SJSA1 (cell line): ENCODE data around the gene FLT4. TPM values are rescaled to one million over a fixed set of nuclear protein-coding genes. Genes with fewer than 3 reads are reported as not detected.
A peak's percentile ranks its signal among the peaks of the same experiment; 100 is the strongest.
"Not testable (repeated sequence)": the region's sequence is repeated elsewhere in the genome, so short reads cannot be mapped to it uniquely, and the experiment has no call there.

Source experiments
- DNase-seq, 2 experiments: peaks; one replicate each; pipeline ENCODE4 v3.0.0-alpha.2; 2015 to 2020; ENCODE audit warnings: low spot score in 2 of 2, low read depth in 1 of 2
- H3K27ac ChIP-seq: fragments of 250-450 bp; sonication (Bioruptor Pico); 2 replicates; pipeline ENCODE4 v1.5.1; 2020; ENCODE audit warnings: mild to moderate bottlenecking, moderate library complexity
- H3K27me3 ChIP-seq: fragments of 250-450 bp; sonication (Bioruptor Pico); replicated peaks from 2 replicates; pipeline ENCODE4 v1.5.1; 2020; ENCODE audit warnings: mild to moderate bottlenecking, moderate library complexity
- H3K36me3 ChIP-seq: fragments of 250-450 bp; sonication (Bioruptor Pico); 2 replicates; pipeline ENCODE4 v1.5.1; 2020; ENCODE audit warnings: mild to moderate bottlenecking
- H3K4me1 ChIP-seq: fragments of 250-450 bp; sonication (Bioruptor Pico); replicated peaks from 2 replicates; pipeline ENCODE4 v1.6.1; 2021; ENCODE audit warnings: mild to moderate bottlenecking
- H3K4me3 ChIP-seq: fragments of 250-450 bp; sonication (Bioruptor Pico); 2 replicates; pipeline ENCODE4 v1.5.1; 2020; ENCODE audit warnings: mild to moderate bottlenecking
- H3K9me3 ChIP-seq: fragments of 250-450 bp; sonication (Bioruptor Pico); replicated peaks from 2 replicates; pipeline ENCODE4 v1.5.1; 2020; ENCODE audit warnings: mild to moderate bottlenecking
- total RNA-seq: library from RNA; depleted of rRNA; stranded (reverse); fragments of >200 nt; shearing (Covaris generic); gene quantifications from 2 replicates; pipeline ENCODE4 v1.2.3, GENCODE V29; 2014

Gene FLT4
- total RNA-seq, 1 experiment from 2014 or later = not detected

DNA sequence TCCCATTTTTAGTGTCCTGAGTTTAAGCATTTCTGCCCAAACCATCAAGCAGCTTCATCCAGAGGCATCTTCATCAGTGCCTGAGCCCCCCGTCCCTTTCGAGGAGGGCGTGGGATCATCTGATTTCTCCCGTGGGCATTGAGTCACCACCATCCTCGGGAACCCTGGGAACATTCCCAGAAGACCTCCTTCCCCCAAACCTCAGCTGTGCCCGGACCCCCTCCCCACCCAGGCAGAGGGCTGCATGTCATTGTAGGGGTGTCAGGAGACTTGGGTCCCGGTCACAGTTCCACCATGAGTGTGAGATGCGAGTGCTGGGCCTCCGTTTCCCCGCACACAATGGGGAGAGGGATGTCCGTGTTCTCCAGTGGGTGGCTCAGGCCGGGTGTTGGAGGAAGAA is 32.6 kb upstream of the FLT4 start:
- not testable (repeated sequence) for H3K4me1 ChIP-seq, H3K27ac ChIP-seq, H3K36me3 ChIP-seq, H3K4me3 ChIP-seq, DNase-seq, H3K9me3 ChIP-seq
- peaks cover 20% of the 10 kb centered on the region for H3K27me3 ChIP-seq

DNA sequence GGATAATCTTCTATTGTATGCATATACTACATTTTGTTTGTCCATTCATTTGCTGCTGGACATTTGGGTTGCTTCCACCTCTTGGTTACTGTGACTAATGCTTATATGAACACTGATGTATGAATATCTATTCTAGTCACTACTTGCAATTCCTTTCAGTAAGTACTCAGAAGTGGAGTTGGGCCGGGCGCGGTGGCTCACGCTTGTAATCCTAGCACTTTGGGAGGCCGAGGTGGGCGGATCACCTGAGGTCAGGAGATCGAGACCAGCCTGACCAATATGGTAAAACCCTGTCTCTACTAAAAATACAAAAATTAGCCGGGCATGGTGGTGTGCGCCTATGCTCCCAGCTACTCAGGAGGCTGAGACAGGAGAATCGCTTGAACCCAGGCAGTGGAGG is 28.9 kb upstream of the FLT4 start:
- peaks cover 26% of the 10 kb centered on the region for H3K27me3 ChIP-seq
- not testable (repeated sequence) for H3K4me3 ChIP-seq, H3K27ac ChIP-seq, H3K4me1 ChIP-seq, H3K9me3 ChIP-seq, H3K36me3 ChIP-seq
- DNase-seq = peak in 1 of 2 experiments; percentile 24

DNA sequence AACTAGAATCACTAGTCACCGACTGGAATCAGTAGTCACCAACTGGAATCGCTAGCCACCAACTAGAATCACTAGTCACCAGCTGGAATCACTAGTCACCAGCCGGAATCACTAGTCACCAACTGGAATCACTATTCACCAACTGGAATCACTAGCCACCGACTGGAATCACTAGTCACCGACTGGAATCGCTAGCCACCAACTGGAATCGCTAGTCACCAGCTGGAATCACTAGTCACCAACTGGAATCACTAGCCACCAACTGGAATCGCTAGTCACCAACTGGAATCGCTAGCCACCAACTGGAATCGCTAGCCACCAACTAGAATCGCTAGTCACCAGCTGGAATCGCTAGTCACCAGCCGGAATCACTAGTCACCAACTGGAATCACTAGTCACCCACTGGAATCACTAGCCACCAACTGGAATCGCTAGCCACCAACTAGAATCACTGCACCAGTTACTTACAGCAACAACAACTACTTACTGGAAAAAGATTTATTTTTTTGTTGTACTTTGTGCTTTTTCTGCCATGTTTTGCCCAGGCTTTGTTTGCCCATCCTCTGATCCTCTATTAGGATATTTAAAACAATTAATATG is 25.7 kb upstream of the FLT4 start:
- H3K9me3 ChIP-seq = no peaks in the 10 kb centered on the region
- H3K4me3 ChIP-seq = no peak overlapping the region
- no peaks in the 10 kb centered on the region for H3K36me3 ChIP-seq
- H3K4me1 ChIP-seq = no peaks in the 10 kb centered on the region
- peak in 1 of 2 experiments; percentile 8 for DNase-seq
- peaks cover 31% of the 10 kb centered on the region for H3K27me3 ChIP-seq
- no peak overlapping the region for H3K27ac ChIP-seq

DNA sequence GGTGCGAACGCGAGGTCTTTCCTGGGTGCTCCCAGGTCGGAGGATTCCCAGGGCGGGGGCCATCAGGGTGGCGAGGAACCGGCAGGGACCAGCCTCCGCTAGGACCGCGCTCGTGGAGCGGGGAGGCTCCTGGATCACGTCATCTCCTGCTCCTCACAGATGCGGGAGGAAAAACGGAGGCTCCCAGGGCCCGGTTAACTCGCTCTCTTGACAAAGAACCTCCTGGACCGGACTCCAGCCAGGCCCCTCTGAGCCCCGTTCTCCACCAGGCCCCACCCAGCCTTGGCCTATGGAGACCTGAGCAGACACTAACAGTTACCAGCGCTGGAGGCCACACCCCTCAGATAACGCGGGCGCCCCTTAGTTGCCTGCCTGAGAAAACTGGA is 24.7 kb upstream of the FLT4 start:
- not testable (repeated sequence) for H3K36me3 ChIP-seq, H3K9me3 ChIP-seq, H3K4me3 ChIP-seq, H3K4me1 ChIP-seq, H3K27ac ChIP-seq
- peak in 1 of 2 experiments; percentile 46 for DNase-seq
- H3K27me3 ChIP-seq = peaks cover 35% of the 10 kb centered on the region

DNA sequence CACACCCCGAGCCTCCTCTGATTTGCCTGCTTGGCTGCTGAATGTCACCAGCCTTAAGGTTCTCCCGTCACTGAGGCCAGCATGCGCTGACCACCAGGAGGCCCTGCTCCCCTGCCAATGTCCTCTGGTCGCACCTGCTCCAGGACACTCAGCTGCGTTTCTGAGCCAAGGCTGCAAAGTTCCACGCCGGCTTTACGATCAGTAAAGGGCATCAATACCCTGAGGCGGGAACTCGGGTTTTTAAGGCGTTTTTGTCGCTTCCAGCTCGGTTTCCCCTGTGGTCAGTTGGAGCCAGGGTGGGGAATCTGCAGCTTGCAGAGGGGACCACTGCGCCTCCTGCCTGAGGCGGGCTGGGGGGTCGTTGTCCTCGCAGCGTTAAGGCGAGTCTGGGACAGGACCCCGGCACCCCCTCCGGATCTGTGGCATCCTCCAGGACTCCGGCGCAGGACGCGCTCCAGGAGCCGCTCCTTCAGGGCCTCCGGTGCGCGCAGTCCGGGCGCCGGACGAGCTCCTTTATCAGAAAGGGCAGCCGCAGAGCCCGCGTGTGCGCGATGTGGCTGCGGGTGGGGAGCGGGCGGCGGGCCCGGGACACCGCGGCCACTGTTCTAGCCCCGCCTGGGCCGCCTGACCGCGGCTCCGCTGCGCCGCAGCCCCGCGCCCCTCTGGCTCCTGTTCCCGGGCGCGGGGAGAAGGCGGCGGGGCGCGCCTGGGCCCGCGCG is 24.1 kb upstream of the FLT4 start:
- DNase-seq = peak in 1 of 2 experiments; percentile 44
- no peaks in the 10 kb centered on the region for H3K4me1 ChIP-seq
- H3K4me3 ChIP-seq = no peak overlapping the region
- peaks cover 35% of the 10 kb centered on the region for H3K27me3 ChIP-seq
- no peaks in the 10 kb centered on the region for H3K36me3 ChIP-seq
- no peaks in the 10 kb centered on the region for H3K9me3 ChIP-seq
- H3K27ac ChIP-seq = no peak overlapping the region

DNA sequence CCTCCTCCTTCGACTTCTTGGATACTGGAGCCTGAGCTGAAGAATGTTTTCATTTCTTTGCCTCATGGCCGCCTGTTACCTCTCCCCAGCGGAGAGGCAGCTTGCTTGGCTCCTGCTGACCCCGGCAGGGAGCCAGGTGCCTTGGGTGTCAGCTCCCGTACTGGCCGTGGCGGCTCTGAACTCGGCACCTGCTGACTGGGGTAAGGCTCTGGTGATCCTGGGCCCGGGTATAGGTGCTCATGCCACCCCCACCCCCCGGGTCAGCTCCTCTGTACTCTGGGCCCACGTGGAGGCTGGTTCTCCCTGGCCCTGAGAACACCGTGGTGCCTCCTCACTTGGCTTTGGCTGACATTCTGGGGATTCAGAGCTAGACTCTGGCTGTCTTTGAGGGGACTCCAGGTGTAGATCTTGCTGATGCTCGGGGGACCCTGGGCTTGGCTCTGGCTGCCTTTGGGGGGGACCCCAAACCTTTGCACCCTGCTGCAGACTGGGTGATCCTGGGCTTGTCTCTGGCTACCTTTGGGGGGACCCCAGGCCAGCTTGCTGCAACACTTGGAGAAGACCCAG is 22.6 kb upstream of the FLT4 start:
- not testable (repeated sequence) for H3K27ac ChIP-seq, H3K4me3 ChIP-seq, H3K4me1 ChIP-seq, H3K36me3 ChIP-seq, H3K9me3 ChIP-seq
- H3K27me3 ChIP-seq = peaks cover 35% of the 10 kb centered on the region
- peak in 1 of 2 experiments; percentile 39 for DNase-seq

DNA sequence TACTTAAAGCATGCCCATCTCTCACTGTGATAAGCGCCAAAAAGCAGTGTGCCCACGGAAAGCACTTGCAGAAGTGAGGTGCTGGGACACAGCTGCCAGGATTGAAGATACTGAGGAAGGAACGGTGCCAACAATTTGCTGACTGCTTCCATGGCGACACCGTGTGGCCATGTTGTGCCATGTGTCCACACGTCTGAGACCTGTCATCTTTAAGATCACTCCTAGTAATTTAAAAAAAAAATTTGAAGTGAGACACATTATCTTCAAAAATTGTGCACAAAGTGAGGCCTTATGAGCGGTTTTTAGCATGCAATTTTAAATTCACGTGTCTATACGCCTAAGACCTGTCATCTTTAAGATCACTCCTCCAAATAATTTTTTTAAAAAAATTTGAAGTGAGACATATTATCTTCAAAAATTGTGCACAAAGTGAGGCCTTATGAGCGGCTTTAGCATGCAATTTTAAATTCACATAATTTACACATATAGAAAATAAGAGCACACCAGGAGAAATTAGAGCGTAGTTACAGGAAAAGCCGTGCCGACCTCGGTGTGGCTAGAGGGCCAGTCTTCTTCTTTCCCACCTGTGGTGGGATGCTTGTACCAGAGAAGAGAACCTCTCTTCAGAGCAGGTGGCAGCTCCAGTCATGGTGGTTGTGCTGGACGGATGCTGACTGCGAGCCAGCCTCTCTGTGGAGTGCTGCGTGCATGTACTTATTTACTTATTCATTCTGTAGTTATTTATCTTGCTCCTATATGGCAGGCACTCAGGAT is 21.4 kb upstream of the FLT4 start:
- H3K4me1 ChIP-seq = no peaks in the 10 kb centered on the region
- H3K27ac ChIP-seq = no peak overlapping the region
- H3K36me3 ChIP-seq = no peaks in the 10 kb centered on the region
- peak; percentile 31 to 33 for DNase-seq
- 0 out of 2 replicates have a peak, but pooled peaks cover 2% of the 10 kb centered on the region for H3K9me3 ChIP-seq
- H3K27me3 ChIP-seq = peaks cover 35% of the 10 kb centered on the region
- H3K4me3 ChIP-seq = no peak overlapping the region

DNA sequence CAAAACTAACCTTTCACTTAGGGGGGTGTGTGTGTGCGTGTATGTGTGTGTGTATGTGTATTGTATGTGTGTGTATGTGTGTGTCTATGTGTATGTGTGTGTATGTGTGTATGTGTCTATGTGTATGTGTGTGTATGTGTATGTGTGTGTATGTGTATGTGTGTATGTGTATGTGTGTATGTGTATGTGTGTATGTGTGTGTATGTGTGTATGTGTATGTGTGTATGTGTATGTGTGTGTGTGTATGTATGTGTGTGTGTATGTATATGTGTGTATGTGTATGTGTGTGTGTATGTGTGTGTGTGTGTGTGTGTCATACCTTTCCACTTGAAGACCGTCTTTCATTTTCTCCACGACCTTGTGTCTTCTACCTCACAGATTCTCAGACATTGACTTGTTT is 20.8 kb upstream of the FLT4 start:
- Histone ChIP-seq H3K9me3 (0 out of 2 replicates have a peak, but pooled peaks cover 2% of the 10 kb centered on the region), H3K27ac (no peak overlapping the region), H3K4me1 (no peaks in the 10 kb centered on the region), H3K36me3 (no peaks in the 10 kb centered on the region), H3K27me3 (peaks cover 30% of the 10 kb centered on the region), H3K4me3 (no peak overlapping the region)
- DNase-seq = peak in 1 of 2 experiments; percentile 16

DNA sequence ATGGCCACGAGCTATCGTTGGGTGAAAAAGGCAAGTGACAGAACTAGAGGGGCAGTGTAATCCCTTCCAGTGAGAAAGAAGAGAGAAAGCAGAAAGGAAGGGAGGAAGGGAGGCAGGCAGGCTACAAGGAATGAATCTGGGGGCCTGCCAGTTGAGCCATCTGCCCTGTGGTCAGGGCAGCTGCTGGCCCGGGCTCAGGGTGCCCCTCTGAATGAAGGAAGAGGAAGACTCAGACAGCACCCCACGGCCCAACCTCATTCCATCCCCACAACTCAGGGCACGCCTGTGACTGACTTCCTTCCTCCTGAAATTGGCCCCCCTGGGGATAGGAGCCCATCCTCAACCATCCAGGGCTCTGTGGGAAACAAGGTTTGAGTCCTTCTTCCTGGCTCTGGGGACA is 20.3 kb upstream of the FLT4 start:
- Histone ChIP-seq H3K9me3 (0 out of 2 replicates have a peak, but pooled peaks cover 2% of the 10 kb centered on the region), H3K4me1 (no peaks in the 10 kb centered on the region), H3K4me3 (no peak overlapping the region), H3K36me3 (no peaks in the 10 kb centered on the region), H3K27me3 (peaks cover 30% of the 10 kb centered on the region), H3K27ac (no peak overlapping the region)
- no peak for DNase-seq

DNA sequence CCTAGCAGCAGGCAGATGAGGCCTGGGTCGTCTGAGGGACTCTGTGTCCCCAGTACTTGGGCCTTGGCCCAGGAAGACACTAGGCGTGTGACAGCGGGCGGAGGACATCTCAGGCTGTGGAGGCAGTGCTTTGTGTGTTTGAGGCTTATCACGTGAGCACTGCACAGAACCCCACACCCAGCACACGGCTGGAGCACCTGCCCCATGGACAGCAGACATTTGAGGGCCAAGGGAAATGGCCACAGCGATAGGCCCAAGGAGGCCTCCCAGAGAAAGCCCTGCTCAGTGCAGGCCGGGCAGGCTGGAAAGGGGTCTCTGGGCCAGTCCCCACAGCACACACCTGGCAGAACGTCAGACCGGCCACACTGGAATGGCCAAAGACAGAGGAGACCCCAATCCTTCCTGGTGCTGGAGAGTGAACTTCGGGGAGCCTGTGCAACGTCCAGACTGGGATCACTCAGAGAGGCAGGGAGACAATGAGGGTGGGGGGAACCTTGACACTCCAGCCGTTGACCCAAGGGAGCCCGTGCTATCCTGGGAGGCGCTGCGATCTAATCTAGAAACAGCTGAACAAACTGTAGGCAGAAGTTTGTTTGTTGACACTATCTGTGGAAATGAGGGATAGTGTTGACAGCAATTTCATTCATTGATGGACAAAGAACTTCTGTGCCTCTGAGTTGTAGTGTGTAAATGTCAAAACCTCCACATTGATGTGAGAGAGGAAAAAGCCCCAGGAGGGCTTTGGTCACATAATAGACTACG is 19.6 kb upstream of the FLT4 start:
- H3K27ac ChIP-seq = no peak overlapping the region
- peaks cover 27% of the 10 kb centered on the region for H3K27me3 ChIP-seq
- no peak overlapping the region for H3K4me3 ChIP-seq
- H3K4me1 ChIP-seq = no peaks in the 10 kb centered on the region
- no peaks in the 10 kb centered on the region for H3K36me3 ChIP-seq
- 0 out of 2 replicates have a peak, but pooled peaks cover 2% of the 10 kb centered on the region for H3K9me3 ChIP-seq
- no peak for DNase-seq

DNA sequence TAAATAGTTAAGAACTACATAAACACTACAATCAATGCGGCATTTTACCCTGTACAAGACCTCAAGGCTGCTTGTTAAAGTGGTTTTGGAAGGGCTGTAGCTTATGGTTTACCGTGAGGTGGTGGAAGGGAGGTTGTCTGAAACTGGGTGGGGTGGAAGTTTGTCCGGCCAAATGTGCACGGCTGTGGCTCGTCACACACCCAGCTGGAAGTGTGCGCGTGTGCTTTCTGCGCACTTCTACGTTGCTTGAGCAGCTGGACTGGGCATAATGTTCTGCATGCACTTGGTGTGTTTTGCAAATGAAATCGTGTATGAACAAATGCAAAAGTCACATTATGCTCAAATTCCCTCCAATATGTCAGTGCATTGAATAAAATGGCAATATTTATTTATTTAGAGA is 17.4 kb upstream of the FLT4 start:
- Histone ChIP-seq H3K36me3 (no peaks in the 10 kb centered on the region), H3K4me3 (no peak overlapping the region), H3K27me3 (peaks cover 10% of the 10 kb centered on the region; the same call in 1 of the 2 replicates), H3K27ac (no peak overlapping the region), H3K9me3 (0 out of 2 replicates have a peak, but pooled peaks cover 2% of the 10 kb centered on the region), H3K4me1 (no peaks in the 10 kb centered on the region)
- no peak for DNase-seq

DNA sequence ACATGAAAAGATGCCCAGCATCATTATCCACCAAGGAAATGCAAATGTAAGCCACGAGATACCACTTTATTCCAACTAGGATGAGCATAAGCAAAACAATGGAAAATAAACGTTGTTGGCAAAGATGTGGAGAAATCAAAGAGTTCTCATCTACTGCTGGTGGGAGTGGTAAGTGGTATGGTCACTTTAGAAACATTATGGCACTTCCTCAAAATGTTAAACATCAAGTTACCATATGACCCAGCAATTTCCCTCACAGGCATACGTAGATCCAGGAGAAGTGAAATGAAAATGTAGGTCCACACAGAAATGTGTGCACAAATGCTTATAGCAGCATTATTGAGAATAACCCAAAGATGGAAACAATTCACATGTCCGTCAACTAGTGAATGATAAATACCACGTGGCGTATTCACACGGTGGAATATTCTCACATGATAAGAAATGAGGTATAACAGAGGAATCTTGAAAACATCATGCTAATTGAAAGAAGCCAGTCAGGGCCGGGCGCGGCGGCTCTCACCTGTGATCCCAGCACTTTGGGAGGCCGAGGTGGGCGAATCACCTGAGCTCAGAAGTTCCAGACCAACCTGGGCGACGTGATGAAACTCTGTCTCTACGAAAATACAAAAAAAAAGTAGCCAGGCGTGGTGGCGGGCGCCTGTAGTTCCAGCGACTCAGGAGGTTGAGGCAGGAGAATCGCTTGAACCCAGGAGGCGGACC is 16.4 kb upstream of the FLT4 start:
- Histone ChIP-seq H3K27ac (no peak overlapping the region), H3K4me1 (no peaks in the 10 kb centered on the region), H3K27me3 (peaks cover 14% of the 10 kb centered on the region), H3K36me3 (no peaks in the 10 kb centered on the region), H3K9me3 (0 out of 2 replicates have a peak, but pooled peaks cover 2% of the 10 kb centered on the region), H3K4me3 (no peak overlapping the region)
- no peak for DNase-seq
